NCI-H2196 (cell line): ENCODE measurements around the gene PDZD4.
A peak's percentile ranks its signal among the peaks of the same experiment; 100 is the strongest.

Experiments
- DNase-seq: peaks from one replicate; lab custom pipeline; 2025; ENCODE audit not compliant: unreplicated experiment; lab: John Stamatoyannopoulos, UW

Gene PDZD4, protein sequence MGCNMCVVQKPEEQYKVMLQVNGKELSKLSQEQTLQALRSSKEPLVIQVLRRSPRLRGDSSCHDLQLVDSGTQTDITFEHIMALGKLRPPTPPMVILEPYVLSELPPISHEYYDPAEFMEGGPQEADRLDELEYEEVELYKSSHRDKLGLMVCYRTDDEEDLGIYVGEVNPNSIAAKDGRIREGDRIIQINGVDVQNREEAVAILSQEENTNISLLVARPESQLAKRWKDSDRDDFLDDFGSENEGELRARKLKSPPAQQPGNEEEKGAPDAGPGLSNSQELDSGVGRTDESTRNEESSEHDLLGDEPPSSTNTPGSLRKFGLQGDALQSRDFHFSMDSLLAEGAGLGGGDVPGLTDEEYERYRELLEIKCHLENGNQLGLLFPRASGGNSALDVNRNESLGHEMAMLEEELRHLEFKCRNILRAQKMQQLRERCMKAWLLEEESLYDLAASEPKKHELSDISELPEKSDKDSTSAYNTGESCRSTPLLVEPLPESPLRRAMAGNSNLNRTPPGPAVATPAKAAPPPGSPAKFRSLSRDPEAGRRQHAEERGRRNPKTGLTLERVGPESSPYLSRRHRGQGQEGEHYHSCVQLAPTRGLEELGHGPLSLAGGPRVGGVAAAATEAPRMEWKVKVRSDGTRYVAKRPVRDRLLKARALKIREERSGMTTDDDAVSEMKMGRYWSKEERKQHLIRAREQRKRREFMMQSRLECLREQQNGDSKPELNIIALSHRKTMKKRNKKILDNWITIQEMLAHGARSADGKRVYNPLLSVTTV

DNA sequence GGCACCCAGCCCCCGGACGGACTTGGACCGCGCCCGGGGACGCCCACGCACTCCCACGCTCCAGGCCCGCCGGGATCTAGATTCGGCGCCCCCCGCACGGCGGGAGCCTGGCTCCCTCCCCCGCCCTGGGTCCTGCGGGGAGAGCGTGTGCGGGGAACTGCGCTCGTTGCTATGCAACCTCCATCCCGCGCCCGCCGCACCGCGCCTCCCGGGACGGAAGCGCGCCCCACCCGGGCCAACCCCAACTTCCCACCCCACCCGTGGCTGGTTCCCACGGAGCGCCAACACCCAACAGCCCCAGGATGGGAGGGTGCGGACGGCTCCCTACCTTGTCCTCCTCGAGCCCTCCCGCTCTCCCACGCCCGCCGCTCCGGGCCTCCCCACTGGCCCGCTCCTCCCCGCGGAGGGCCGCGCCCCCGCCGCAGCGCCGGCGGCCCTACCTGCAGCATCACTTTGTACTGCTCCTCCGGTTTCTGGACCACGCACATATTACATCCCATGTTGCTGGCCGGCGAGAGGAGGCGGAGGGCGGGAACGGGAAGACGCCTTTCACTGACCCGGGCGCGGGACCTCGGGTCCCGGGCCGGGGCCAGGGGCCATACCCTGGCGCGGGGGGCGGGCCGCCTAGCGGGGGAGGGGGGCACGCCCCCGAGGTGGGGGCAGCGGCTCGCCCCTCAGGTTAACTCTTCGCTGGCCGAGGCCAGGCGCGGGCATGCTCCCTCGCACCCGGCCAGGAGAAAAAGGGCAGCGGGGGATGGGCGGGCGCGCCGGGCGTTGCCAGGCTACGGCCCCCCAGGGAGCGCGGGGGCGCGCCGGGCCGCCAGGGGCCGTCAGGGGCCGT, at the start of gene PDZD4:
TSS of gene PDZD4 (minus strand) at position 746 of the 841 bp plus-strand sequence. CDS start at position 500, 246 bp downstream.
- peak; percentile 30 for DNase-seq

DNA sequence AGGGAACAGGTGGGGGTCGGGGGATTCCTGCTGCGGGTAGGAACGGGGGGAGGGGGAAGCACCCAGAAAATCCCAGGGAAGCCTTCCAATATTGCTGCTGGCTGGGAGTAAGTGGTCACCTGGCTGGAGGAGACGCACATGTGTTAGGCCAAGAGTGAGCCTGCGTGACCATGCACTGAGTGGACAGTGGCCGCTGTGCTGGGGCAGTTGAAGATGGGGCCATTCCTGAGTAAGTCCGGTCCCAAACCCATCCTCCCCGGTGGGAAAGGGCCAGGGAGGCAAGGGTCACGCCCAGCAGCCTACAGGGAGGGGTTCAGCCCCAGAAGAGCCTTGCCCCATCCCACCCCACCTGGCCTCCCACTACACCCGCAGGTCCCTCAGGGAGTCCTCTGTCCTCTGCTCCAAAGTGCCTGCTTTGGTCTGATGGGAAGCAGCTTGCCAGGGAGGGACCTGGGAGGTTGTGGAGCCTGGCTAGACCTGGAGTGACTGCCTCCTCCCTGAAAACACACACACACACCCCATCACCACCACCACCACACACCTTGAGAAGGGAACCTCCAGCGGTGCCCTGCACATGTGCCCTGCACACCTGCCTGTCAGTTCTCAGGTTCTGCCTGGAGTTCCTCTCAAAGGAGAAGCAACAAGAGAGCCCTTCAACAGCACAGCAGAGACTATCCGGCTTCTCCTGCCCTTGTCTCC, 49.5 kb upstream of the PDZD4 start:
- DNase-seq = no peak

DNA sequence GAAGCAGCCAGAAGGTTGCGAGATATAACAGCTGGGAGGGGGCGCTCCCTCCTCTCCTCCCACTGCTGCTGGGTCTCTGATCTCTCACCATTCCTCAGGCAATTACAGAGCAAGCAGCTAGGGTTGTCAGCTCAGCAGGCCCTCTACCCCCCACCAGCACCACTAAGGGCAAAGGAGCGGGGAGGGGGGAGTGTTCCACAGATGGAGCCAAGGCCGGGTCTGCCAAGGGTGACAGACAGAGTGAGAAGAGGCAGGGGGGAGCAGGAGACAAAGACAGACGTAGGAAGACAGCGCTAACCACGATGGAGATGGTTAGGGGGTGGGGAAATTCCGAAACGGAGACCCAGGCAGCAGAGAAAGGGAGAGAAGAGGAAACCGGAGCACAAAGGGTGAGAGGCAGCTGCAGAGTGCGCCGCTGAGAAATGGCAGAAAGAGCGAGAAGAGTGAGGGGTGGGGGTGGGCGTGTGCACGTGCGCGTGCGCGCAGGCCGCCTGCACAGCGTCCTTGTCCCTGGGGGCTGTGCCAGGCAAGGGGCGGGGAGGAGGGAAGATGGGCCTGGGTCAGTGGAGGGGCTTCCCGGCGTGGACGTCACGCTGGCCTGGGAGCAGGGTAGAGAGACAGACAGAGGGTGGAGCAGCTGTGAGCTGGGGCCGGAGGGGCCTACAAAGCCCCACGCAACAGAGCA, 48.8 kb upstream of the PDZD4 start:
- no peak for DNase-seq

DNA sequence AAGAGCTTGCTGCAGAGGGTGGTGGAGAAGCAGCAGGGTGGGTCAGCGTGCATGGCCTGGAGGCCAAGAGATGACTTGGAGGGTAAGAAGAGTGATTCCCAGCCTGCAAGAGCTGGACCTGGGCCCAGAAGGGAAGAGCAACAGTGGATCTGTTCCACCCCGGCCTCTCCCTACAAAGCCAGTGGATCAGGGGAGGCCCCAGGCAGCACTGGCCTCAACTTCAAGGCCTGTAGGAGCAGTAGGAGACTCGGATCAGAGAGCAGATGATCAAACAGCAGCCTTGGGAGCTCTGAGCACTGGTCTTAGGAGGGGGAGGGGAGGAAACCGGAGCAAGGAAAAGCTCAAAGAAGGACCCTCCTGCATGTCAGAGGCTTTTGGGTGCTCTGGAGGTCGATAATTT, 48.0 kb upstream of the PDZD4 start:
- no peak for DNase-seq

DNA sequence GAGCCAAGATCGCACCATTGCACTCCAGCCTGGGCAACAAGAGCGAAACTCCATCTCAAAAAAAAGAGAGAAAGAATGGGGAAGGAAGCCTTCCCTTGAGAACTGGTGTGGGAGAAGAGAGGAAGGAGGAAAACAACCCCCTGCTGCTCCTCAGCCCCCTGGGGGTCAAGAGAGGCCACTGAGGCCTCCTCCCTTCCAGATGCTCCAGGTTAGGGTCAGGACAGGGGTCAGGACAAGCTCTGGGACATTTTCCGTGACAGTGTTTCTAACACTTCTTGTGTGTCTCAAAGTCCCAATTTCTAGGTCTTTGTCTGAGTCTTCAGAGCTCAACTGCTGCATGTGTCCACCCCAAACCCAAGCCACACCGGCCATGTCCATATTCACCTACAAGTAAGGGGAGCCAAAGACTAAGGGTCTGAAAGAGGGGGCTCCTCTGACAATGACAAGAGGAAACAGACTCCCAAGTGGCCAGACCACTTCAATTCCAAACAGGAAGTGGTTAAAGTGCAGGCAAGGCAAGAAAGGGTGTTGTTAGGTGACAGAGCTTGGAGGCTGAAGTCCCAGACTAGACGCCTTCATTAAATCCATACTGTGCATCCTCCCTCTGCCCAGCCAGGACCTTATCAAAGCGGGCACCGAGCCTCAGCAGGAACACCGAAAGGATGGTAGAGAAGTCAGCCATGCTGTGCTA, 47.4 kb upstream of the PDZD4 start:
- DNase-seq = no peak

DNA sequence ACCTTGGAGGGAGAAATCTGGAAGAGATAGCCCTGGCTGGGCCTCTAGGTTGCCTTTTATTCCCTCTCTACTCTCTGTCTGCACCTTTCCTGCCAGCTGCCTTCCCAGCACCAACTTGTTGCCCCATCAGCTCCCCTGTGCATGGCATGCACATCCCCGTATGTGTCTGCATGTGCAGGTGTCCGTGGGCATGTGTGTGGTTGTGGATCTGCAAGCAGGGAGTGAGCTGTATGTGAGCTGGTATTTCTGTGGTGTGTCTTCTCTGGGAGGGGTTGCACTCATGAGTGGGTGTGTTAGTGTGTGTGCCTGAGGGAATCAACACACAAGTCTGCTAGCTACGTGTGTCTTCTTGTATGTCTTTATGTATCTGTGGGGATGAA, 45.8 kb upstream of the PDZD4 start:
- no peak for DNase-seq

DNA sequence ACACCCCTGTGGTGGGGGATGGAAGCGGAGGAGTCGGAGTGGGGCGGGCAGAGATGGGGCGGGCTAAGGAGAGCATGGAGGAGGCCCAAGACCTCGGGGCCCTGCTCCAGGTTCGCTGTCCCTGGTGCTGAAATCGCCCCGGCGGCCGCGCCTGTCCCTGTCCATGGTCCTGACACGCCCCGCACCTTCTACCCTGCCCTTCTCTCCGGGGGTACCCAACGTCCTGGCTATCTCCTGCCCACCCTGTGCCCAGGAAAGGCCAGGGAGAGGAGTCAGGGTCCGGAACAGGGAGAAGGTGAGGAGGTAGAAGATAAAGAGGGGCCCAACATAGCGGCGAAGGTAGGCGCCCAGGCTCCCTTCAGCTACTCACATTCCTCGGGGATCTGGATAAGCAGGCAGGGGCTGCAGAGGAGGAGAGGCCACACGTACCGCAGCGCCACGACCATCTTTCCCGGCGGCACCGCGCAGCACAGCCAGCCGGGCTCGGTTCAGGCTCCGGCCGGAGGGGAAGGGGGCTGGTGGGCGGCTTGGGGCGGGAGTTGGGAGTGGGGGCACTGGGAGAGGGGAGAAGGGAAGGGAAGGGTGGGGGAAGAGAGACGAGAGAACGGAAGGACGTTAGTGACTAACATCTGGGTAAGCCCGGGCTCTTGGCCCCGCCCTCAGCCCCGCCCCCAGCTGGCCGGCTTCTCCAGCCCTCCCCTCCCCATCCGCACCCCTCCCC, 45.2 kb upstream of the PDZD4 start:
- DNase-seq = peak; percentile 15

DNA sequence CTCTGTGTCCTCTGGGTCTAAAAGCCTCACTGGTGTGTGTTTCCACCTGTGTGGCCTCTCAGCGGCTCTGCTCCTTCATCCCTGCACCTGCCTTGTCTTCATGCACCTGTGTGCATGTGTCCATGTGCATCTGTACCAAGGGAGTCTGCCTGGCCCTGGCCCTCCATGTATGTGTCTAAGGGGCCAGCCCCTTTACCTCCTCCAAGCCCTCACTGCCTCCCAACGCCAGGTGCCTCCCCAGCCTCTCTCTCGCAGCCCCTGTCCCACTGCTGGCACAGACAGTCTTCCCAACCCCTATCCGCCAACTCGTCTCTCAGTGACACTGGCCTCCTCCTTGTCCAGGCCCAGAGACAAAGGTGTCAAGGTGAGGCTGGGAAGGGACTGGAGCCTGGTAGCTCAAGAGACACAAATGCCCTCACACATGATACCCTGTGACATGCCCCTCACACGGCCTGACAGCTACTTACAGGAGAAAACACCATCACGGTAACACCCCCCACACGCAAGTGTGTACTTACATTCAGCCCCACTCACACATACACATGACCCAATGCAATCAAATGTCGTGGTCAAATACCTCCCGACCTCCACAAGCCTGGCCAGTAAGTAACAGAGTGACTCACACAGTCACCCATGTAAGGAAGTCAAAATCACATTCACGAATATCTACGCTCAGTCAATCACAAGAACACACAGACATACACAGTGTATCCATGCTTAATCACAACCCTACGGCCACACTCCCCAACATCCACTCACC, 44.2 kb upstream of the PDZD4 start:
- no peak for DNase-seq

DNA sequence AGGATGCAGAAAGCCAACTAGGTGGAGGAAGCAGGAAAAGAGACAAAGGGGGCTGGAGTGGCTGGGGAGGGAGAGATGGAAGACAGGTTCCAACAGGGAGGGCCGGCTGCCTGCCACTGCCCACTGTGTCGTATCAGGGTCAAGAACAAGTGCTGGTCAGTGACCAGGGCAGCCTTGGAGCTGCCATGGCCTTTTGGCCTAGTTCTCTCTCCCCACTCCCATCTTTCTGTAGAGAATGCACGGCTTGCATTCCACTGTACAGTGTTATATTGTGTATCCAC, 43.7 kb upstream of the PDZD4 start:
- no peak for DNase-seq

DNA sequence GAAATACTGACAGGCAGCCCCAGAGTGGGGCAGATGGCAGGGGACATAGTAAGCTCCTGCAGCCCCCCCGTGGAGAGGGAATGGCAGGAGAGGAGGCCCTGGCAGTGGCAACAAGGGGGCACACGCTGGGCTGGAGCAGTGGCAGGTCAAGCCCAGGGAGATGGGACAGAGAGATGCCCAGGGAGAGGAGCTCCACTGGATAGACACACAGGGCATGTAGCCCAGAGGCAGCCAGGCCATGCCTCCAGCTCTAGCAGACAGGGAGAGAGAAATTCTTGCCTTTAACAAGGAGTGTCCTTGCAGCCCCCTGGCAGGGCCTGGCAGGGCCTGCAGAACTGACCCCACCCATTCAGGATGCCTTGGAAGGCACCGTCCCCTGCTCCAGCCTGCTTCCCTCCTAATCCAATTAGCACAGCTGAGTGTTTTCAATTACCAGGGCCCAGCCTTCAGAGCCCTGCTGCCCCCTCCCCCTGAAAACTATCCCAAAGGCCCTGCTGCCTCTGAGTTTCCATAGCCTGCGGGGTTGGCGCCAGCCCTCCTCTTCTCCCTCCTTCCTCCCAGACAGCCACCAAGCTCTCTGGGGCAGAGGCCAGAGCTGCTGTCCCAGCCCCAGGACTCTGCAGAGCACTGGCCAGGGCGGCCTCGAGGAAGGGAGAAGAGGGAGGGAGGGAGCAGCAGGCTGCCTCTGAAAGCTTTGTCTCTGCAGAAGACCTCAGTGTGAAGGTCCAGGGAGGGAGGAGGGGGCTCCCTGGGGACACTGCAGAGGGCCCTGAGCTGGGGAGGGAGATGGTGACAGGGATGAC, 43.1 kb upstream of the PDZD4 start:
- DNase-seq = no peak

DNA sequence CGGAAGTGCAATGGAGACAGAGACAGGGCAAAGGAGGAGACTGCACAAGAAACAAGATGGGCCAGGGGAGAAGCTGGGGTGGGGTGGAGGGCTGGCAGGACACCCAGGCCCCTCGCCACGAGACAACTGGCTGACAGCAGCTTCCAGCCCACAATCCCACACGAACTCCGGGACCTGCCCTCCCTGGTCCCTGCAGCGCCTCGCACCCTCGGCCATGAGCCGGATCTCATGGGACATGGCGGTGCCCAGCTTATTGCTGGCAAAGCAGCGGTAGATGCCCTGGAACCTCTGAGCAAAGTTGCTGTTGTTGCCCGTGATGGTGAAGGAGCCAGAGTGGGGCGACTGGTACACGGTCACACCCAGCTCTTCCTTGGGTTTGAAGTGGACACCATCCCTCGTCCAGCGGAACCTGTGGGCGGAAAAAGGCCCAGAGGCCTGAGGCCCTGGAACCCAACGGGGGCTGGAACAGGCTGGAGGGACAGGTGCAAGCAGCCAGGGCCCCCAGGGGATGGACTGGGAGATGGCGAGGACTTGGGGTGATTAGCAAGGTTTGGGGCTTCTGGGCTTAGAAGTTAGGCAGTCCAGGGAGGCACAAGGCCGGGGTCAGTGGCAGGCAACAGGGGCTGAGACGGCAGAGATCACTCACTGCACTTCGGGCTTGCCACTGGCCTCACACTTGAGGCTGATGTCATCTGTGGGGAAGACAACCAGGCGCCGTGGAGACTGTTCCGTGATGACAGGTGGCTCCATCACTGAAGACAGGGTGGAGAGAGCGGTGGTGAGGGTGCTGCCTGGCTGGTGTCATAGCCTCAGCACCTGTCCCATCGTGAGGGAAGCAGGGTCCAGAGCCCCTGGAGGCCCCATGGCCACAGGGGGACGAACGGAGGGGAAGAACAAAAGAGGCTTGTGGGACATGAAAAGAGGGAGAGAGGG, 41.9 kb upstream of the PDZD4 start:
- DNase-seq = no peak

DNA sequence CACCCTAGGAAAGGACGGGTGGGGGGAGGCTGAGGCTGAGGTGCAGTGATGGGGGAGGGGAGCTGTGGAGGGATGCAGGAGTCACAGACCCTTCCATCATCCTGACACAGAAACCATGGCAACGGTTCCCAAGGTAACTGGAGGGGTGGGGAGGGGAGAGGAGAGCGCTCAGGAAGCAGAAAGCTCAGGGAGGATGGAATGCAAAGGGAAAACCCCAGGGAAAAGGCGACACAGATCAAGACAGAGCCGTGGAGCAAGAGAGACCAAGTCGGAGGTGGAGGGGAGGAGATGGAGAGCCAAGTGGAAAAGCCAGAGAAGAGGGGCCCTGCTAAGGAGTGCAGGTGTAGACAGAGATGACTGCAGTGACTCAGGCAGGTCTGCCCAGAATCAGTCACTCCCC, 41.1 kb upstream of the PDZD4 start:
- DNase-seq = no peak

DNA sequence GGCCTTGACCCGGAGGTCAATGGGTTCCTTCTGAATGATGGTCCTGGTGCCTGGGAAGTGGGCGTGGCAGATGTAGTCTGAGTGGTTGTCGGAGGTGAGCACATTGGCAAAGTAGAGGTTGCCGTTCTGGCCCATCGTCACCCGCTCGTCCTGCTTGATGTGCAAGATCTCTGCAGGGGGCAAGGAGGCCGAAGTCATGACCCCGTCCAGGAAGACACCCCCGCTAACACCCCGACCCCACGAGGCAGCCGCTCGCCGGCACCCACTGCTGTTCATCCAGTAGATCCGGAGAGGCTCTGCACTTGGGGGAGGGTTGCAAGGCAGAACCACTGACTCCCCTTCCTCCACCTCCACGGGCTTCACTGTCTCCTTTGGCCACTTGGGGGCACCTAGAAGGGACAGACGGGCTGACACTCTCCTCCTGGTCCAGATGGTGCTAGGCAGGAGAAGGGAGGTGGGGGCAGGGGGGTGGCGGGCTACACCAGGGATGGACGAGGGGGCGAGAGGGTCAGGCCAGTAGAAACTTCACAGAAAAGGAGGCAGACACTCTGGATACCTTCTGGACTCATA, 40.5 kb upstream of the PDZD4 start:
- no peak for DNase-seq

DNA sequence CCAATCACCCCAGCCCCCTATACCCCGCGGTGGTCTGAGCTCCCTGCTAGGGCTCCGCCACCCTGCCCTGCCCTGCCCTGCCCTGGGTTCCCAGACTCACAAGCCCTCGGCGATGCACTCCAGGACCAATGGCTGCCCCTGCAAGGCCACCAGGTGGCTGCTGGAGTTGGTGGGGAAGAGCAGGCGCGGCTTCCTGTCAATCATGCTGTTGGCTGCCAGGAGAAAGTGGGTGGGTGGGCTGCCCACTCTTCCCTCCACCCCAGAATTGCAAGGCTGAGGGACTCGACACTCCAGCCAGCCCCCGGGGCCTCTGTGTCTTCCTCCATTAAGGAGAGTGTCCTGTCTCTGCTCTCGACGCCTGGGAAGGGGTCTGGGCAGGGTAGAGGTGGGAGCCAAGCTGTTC, 39.9 kb upstream of the PDZD4 start:
- DNase-seq = no peak

DNA sequence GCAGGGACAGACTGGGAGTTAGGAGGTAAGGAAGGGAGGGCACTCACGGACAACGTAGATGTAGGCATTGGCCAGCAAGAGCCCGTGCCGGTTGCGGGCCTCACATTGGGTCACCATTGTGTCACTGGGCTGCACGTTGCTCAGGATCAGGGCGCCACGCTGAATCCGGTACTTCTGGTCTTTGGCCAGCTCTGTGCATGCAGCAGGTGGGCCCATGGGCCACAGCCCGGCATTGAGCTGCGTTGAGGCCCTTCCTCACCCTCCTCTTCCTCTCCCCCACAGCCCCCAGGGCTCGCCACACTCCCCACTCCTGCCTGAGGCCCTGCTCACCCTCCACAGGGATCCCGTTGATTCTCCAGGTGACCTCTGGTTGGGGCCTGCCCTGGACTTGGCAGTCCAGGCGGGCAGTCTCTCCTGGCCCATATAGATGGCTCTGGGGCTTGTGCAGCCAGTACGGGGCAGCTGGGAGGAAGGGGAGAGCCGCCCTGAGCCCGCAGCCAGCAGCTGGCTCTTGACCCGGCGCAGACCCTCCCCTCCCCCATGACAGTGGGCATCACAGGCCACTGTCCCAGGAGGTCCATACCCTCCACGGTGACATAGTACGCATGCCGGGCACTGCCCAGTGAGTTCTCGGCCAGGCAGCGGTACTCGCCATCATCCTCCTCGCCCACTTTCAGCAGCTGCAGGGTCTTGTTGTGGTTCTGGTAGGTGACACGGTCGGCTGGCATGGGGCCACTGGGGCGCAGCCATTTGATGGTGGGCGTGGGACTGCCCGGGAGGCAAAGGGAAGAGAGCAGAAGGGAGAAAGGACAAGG, 39.3 kb upstream of the PDZD4 start:
- DNase-seq = no peak
